ENCODE data around the gene ALDH2.
"Not testable (repeated sequence)": the region's sequence is repeated elsewhere in the genome, so short reads cannot be mapped to it uniquely, and the experiment has no call there.

Gene ALDH2

DNA sequence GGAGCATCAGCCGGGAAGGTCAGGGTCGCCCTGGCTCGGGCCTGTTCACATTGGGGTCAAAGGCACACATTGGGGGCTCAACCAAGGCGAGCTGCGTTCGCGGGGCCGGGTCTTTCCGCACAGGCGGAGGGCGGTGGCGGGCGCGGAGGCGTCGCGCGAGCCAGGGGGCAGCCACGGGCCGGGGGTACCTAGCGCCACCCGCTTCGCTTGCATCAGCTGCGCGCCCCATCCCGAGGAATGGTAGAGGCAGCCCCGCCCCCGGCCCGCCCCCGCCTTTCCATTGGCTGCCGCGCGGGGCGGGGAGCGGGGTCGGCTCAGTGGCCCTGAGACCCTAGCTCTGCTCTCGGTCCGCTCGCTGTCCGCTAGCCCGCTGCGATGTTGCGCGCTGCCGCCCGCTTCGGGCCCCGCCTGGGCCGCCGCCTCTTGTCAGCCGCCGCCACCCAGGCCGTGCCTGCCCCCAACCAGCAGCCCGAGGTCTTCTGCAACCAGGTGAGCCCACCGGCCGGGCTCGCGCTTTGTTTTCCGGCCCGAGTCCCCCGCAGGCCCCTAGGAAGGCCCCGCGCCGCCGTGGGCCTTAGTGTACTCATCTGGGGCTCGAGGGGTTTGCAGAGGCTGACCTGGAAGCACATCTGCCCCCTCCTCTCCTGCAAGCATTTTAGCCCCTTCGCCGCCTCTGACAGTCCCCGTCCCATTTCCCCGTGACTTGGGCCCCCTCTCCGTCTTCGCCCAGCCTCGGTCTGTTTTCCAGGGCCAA, at the start of gene ALDH2:
Gene ALDH2, plus strand, starts transcription at position 326 of the 754 bp plus-strand sequence. Its CDS starts 50 bp downstream, at position 376.
- Histone ChIP-seq H3K9me3 (ENCODE audit: control insufficient read depth, low read depth, low read length) (no peaks in the 10 kb centered on the region), H3K4me1 (ENCODE audit: control insufficient read depth, low read depth, low read length) (peaks cover 7% of the 10 kb centered on the region), H3K27ac (ENCODE audit: low read length) (peak within 1 kb of the TSS; percentile 40), H3K4me3 (ENCODE audit: low read length) (peak within 1 kb of the TSS; percentile 96), H3K9ac (ENCODE audit: low read length) (peak within 1 kb of the TSS; percentile 83), H3K36me3 (ENCODE audit: control insufficient read depth, low read depth, low read length) (no peaks in the 10 kb centered on the region), H3K27me3 (ENCODE audit: control insufficient read depth, insufficient read depth, low read length) (peaks cover 12% of the 10 kb centered on the region)

DNA sequence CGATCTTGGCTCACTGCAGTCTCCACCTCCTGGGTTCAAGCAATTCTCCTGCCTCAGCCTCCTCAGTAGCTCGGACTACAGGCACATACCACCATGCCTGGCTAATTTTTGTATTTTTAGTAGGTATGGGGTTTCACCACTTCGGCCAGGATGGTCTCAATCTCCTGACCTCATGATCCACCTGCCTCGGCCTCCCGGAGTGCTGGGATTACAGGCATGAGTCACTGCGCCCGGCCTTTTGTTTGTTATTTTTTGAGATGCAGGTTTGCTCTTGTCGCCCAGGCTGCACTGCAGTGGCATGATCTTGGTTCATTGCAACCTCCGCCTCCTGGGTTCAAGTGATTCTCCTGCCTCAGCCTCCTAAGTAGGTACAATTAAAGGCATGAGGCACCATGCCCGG, 47.4 kb upstream of the ALDH2 start:
- H3K4me3 ChIP-seq (ENCODE audit: low read length); H3K27me3 ChIP-seq (ENCODE audit: control insufficient read depth, insufficient read depth, low read length); H3K27ac ChIP-seq (ENCODE audit: low read length); H3K4me1 ChIP-seq (ENCODE audit: control insufficient read depth, low read depth, low read length); H3K9me3 ChIP-seq (ENCODE audit: control insufficient read depth, low read depth, low read length); H3K9ac ChIP-seq (ENCODE audit: low read length): not testable (repeated sequence)
- H3K36me3 ChIP-seq (ENCODE audit: control insufficient read depth, low read depth, low read length): peaks cover 18% of the 10 kb centered on the region

DNA sequence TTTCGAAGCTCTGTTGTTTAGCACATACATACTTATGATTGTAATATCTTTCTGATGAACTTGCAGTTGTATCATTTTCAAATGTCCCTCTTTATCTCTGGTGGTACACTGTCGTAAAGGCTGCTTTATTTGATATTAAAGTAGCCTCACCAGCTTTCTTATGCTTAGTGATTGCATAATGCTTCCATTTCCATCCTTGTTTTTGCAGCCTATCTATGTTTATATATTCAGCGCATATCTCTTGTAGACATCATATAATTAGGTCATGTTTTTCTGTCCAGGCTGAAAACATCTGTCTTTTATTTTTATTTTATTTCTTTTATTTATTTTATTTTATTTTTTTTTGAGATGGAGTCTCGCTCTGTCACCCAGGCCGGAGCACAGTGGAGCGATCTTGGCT, 46.3 kb upstream of the ALDH2 start:
- no peak overlapping the region for H3K4me3 ChIP-seq (ENCODE audit: low read length)

DNA sequence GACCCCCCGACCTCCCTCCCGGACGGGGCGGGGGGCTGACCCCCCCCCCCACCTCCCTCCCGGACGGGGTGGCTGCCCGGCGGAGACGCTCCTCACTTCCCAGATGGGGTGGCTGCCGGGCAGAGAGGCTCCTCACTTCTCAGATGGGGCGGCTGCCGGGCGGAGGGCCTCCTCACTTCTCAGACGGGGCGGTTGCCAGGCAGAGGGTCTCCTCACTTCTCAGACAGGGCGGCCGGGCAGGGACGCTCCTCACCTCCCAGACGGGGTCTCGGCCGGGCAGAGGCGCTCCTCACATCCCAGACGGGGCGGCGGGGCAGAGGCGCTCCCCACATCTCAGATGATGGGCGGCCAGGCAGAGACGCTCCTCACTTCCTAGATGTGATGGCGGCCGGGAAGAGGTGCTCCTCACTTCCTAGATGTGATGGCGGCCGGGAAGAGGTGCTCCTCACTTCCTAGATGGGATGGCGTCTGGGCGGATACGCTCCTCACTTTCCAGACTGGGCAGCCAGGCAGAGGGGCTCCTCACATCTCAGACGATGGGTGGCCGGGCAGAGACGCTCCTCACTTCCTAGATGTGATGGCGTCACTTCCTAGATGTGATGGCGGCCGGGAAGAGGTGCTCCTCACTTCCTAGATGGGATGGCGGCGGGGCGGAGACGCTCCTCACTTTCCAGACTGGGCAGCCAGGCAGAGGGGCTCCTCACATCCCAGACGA, 42.9 kb upstream of the ALDH2 start:
- H3K27ac ChIP-seq (ENCODE audit: low read length); H3K27me3 ChIP-seq (ENCODE audit: control insufficient read depth, insufficient read depth, low read length); H3K9ac ChIP-seq (ENCODE audit: low read length); H3K4me1 ChIP-seq (ENCODE audit: control insufficient read depth, low read depth, low read length); H3K9me3 ChIP-seq (ENCODE audit: control insufficient read depth, low read depth, low read length); H3K4me3 ChIP-seq (ENCODE audit: low read length); H3K36me3 ChIP-seq (ENCODE audit: control insufficient read depth, low read depth, low read length): not testable (repeated sequence)

More for the DNA sequence above, 46.3 kb upstream of the ALDH2 start:
- Histone ChIP-seq H3K9me3 (ENCODE audit: control insufficient read depth, low read depth, low read length) (no peaks in the 10 kb centered on the region), H3K4me1 (ENCODE audit: control insufficient read depth, low read depth, low read length) (no peaks in the 10 kb centered on the region), H3K9ac (ENCODE audit: low read length) (no peak overlapping the region), H3K27ac (ENCODE audit: low read length) (no peak overlapping the region), H3K27me3 (ENCODE audit: control insufficient read depth, insufficient read depth, low read length) (no peaks in the 10 kb centered on the region), H3K36me3 (ENCODE audit: control insufficient read depth, low read depth, low read length) (peaks cover 18% of the 10 kb centered on the region)

DNA sequence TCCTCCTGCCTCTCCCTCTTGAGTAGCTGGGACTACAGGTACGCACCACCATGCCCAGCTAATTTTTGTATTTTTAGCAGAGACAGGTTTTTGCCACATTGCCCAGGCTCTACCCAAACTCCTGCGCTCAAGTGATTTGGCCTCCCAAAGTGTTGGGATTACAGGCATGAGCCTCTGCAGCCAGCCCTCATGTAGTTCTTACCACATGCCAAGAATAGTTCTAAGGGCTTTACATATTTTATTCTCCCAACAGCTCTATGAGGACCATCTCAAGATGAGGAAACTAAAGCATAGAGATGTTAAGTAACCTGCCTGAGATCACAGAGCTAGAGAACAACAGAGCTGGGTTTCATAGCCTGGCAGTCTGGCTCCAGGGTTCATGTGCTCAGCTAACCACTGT, 37.9 kb upstream of the ALDH2 start:
- Histone ChIP-seq H3K9ac (ENCODE audit: low read length) (no peak overlapping the region), H3K27ac (ENCODE audit: low read length) (no peak overlapping the region), H3K4me3 (ENCODE audit: low read length) (no peak overlapping the region), H3K9me3 (ENCODE audit: control insufficient read depth, low read depth, low read length) (no peaks in the 10 kb centered on the region), H3K36me3 (ENCODE audit: control insufficient read depth, low read depth, low read length) (no peaks in the 10 kb centered on the region), H3K27me3 (ENCODE audit: control insufficient read depth, insufficient read depth, low read length) (no peaks in the 10 kb centered on the region), H3K4me1 (ENCODE audit: control insufficient read depth, low read depth, low read length) (no peaks in the 10 kb centered on the region)

DNA sequence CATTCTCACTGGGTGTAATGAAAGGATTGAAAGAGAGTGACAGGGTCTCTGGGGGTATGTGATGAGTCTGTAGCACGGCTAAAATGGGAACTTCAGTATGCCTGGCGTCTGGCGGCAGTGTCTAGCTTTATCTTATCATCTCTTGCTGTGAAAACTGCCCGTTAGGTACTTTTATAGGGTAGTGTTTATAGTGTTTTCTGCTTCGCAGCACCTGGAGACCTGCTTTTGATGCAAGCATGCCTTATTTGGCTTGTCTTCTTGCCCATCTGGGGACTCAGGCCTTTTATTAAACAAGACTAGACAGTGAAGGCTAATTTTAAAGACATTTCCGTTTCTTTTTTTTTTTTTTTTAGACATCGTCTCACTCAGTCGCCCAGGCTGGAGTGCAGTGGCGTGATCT, 36.3 kb upstream of the ALDH2 start:
- no peak overlapping the region for H3K9ac ChIP-seq (ENCODE audit: low read length)
- H3K9me3 ChIP-seq (ENCODE audit: control insufficient read depth, low read depth, low read length): no peaks in the 10 kb centered on the region
- H3K36me3 ChIP-seq (ENCODE audit: control insufficient read depth, low read depth, low read length): no peaks in the 10 kb centered on the region
- no peaks in the 10 kb centered on the region for H3K4me1 ChIP-seq (ENCODE audit: control insufficient read depth, low read depth, low read length)
- no peak overlapping the region for H3K27ac ChIP-seq (ENCODE audit: low read length)
- no peak overlapping the region for H3K4me3 ChIP-seq (ENCODE audit: low read length)
- H3K27me3 ChIP-seq (ENCODE audit: control insufficient read depth, insufficient read depth, low read length): no peaks in the 10 kb centered on the region

DNA sequence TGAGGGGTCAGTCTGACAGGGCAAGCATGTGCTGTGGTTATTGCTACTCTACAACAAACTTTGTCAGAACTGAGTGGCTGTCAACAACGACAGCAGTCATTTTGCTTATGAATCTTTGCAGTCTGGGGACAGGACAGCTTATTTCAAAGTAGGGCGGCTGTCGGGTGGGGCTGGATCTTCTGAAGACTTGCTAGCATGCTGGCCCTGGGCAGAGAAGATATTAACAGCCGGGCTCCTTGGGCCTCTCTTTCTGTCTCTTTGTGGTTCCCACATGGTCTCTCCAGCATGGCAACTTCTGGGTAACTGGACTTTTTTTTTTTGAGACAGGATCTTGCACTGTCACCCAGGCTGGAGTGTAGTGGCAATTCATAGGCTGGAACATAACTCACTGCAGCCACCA, 33.9 kb upstream of the ALDH2 start:
- Histone ChIP-seq H3K4me1 (ENCODE audit: control insufficient read depth, low read depth, low read length) (no peaks in the 10 kb centered on the region), H3K36me3 (ENCODE audit: control insufficient read depth, low read depth, low read length) (peaks cover 2% of the 10 kb centered on the region), H3K9ac (ENCODE audit: low read length) (no peak overlapping the region), H3K27ac (ENCODE audit: low read length) (no peak overlapping the region), H3K27me3 (ENCODE audit: control insufficient read depth, insufficient read depth, low read length) (no peaks in the 10 kb centered on the region), H3K9me3 (ENCODE audit: control insufficient read depth, low read depth, low read length) (no peaks in the 10 kb centered on the region), H3K4me3 (ENCODE audit: low read length) (no peak overlapping the region)

DNA sequence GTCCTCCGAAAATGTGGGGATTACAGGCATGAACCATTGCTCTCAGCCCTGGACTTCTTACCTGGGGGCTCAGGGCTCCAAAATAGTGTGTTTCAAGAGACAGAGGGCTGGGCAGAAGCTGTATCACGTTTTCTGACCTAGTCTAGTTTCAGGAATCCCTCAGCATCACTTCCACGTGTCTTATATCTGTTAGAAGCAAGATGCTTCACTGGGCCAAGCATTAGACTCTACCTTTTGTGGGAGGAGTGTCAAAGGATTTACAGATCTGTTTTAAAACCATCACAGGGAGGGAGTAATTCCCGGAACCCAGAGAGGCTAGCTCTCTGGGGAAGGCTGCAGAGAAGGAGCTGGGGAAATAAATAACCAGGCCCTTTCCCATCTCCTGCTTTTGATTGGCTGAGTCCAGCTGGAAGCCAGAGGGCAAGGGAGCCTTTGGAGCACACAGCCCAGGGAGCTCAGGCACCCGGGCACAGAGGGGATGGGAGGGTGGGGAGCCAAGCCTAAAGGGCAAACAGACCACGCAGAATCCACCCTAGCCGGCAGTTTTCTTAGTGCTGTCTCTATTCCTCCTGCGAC, 33.3 kb upstream of the ALDH2 start:
- Histone ChIP-seq H3K4me1 (ENCODE audit: control insufficient read depth, low read depth, low read length) (no peaks in the 10 kb centered on the region), H3K9me3 (ENCODE audit: control insufficient read depth, low read depth, low read length) (no peaks in the 10 kb centered on the region), H3K9ac (ENCODE audit: low read length) (no peak overlapping the region), H3K27me3 (ENCODE audit: control insufficient read depth, insufficient read depth, low read length) (no peaks in the 10 kb centered on the region), H3K4me3 (ENCODE audit: low read length) (no peak overlapping the region), H3K36me3 (ENCODE audit: control insufficient read depth, low read depth, low read length) (peaks cover 2% of the 10 kb centered on the region), H3K27ac (ENCODE audit: low read length) (no peak overlapping the region)

DNA sequence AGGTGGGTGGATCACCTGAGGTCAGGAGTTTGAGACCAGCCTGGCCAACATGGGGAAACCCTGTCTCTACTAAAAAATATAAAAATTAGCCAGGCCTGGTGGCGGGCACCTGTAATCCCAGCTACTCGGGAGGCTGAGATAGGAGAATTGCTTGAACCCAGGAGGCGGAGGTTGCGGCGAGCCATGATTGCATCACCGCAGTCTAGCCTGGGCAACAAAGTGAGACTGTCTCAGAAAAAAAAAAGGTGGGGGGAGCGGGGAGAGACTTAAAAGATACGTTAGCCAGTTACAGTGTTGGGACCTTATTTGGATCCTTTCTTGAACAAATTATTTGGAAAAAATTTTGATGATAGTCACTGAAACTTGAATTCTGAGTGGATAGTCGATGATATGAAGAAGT, 27.2 kb upstream of the ALDH2 start:
- H3K4me3 ChIP-seq (ENCODE audit: low read length); H3K9ac ChIP-seq (ENCODE audit: low read length); H3K4me1 ChIP-seq (ENCODE audit: control insufficient read depth, low read depth, low read length); H3K9me3 ChIP-seq (ENCODE audit: control insufficient read depth, low read depth, low read length); H3K27me3 ChIP-seq (ENCODE audit: control insufficient read depth, insufficient read depth, low read length); H3K27ac ChIP-seq (ENCODE audit: low read length); H3K36me3 ChIP-seq (ENCODE audit: control insufficient read depth, low read depth, low read length): not testable (repeated sequence)

DNA sequence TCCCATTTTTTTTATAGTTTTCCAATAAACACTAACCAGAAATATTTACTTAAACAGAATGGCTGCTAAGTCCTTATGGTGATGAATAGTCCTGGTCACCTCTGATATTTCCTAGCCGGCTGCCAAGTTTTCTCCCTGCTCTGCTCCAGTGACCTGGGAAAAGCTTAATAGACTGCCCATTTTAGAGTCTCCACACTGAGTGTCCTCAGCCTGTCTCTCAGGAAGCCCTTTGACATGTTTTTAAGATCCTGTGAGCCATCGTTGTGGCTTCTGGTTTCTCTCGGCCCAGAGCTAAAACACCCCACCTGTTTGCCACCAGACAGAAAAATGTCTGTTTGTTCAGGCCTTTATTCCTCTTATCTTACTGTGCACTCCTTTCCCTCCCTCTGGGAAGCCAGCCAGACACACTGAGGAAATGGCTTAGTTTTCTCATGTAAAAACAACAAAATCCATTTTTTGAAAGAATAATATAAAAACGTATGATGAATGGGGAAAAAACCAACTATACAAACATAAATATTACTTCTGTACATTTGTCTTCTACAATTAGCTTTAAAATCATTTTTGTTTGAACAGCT, 25.4 kb upstream of the ALDH2 start:
- Histone ChIP-seq H3K27ac (ENCODE audit: low read length) (no peak overlapping the region), H3K4me1 (ENCODE audit: control insufficient read depth, low read depth, low read length) (no peaks in the 10 kb centered on the region), H3K4me3 (ENCODE audit: low read length) (no peak overlapping the region), H3K9me3 (ENCODE audit: control insufficient read depth, low read depth, low read length) (no peaks in the 10 kb centered on the region), H3K27me3 (ENCODE audit: control insufficient read depth, insufficient read depth, low read length) (no peaks in the 10 kb centered on the region), H3K36me3 (ENCODE audit: control insufficient read depth, low read depth, low read length) (peaks cover 9% of the 10 kb centered on the region), H3K9ac (ENCODE audit: low read length) (no peak overlapping the region)

DNA sequence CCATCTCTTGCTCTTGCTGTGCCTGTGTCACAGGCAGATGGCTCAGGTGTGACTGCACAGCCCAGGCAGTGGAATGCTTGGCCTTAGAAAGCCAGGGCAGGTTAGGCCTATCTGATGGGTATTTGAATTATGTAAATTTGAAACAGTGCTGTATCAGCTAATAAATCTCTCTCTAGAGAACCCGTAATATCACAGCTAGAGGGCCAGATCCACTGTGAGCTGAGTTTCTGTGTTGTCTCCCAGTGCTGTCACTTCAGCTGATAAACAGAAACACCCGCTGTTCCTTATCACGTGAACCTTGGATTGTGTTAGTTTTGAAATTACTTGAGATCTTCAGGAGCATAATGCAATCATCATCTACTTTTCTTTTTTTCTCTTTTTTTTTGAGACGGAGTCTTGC, 21.5 kb upstream of the ALDH2 start:
- H3K9ac ChIP-seq (ENCODE audit: low read length): no peak overlapping the region
- H3K4me3 ChIP-seq (ENCODE audit: low read length): no peak overlapping the region
- no peaks in the 10 kb centered on the region for H3K27me3 ChIP-seq (ENCODE audit: control insufficient read depth, insufficient read depth, low read length)
- no peak overlapping the region for H3K27ac ChIP-seq (ENCODE audit: low read length)
- peaks cover 6% of the 10 kb centered on the region for H3K36me3 ChIP-seq (ENCODE audit: control insufficient read depth, low read depth, low read length)
- no peaks in the 10 kb centered on the region for H3K4me1 ChIP-seq (ENCODE audit: control insufficient read depth, low read depth, low read length)
- no peaks in the 10 kb centered on the region for H3K9me3 ChIP-seq (ENCODE audit: control insufficient read depth, low read depth, low read length)
